Esophagus muscularis mucosa (tissue), 4 donors: ENCODE measurements around the gene REC114. TPM values are rescaled to one million over a fixed set of nuclear protein-coding genes. Genes with fewer than 3 reads are reported as not detected.

Experiments
- DNase-seq: peaks from one replicate; pipeline ENCODE4 v3.0.0-alpha.2; 2017; ENCODE audit errors: extremely low spot score
- H3K27ac ChIP-seq, 4 donors: fragments of 200-600 bp; sonication (generic); replicated peaks in 1 of 4; 1 replicate in 3 of 4; 2 replicates in 1 of 4; pipeline ENCODE4 v1.5.1; 2016 to 2019; ENCODE audit warnings: mild to moderate bottlenecking in 1 of 4
- H3K27me3 ChIP-seq, 4 donors: fragments of 200-600 bp; sonication (generic); one replicate each; pipeline versions ENCODE4 v1.5.1 to v1.6.0; 2016 to 2019
- H3K36me3 ChIP-seq, 4 donors: fragments of 200-600 bp; sonication (generic); one replicate each; pipeline ENCODE4 v1.5.1; 2016 to 2019
- H3K4me1 ChIP-seq, 4 donors: fragments of 200-600 bp; sonication (generic); one replicate each; pipeline ENCODE4 v1.5.1; 2016 to 2019
- H3K4me3 ChIP-seq, 4 donors: fragments of 200-600 bp; sonication (generic); 1 replicate in 2 of 4; 2 replicates in 2 of 4; pipeline ENCODE4 v1.5.1; 2016 to 2019; ENCODE audit warnings: mild to moderate bottlenecking in 4 of 4, moderate library complexity in 1 of 4
- H3K9me3 ChIP-seq, 4 donors: fragments of 200-600 bp; sonication (generic); 1 replicate in 3 of 4; 2 replicates in 1 of 4; pipeline ENCODE4 v1.5.1; 2016 to 2019
- EP300 ChIP-seq: sonication (generic); formaldehyde crosslinking; IDR thresholded peaks from one replicate; pipeline ENCODE4 v1.6.1; 2017; ENCODE audit warnings: antibody characterized with exemption
- POLR2A ChIP-seq: fragments of 450-650 bp; IDR thresholded peaks from one replicate; pipeline ENCODE4 v1.6.1; 2017; ENCODE audit warnings: antibody characterized with exemption, moderate library complexity, mild to moderate bottlenecking, low read depth
- POLR2AphosphoS5 ChIP-seq, 2 donors: sonication (generic); formaldehyde crosslinking; IDR thresholded peaks; one replicate each; pipeline ENCODE4 v1.6.1; 2017; ENCODE audit warnings: antibody characterized with exemption in 2 of 2
- WGBS: methylation state at CpG from one replicate; pipeline ENCODE4 v1.1.5; 2018; 5-methylcytosine and 5-hydroxymethylcytosine counted together
- intact Hi-C: fragments of 100-400 bp; cut with DNase I; formaldehyde crosslinking; loops from one replicate; pipeline ENCODE4 v1.15.1; 2023
- total RNA-seq, 4 donors: library from RNA; depleted of rRNA; stranded (reverse); fragments of >200 nt; gene quantifications; one replicate each; pipeline versions ENCODE4 v1.1.0 to v1.2.1, GENCODE V29; 2016
- TF ChIP-seq, protein P1 (sequence below), 3 experiments: fragments of 200-600 bp in 2 of 3; fragments of 450-650 bp in 1 of 3; sonication (generic) in 2 of 3; IDR thresholded peaks; one replicate each; pipeline ENCODE4 v1.5.1; 2017 to 2019; ENCODE audit warnings: antibody characterized with exemption in 3 of 3, mild to moderate bottlenecking in 2 of 3, moderate library complexity in 1 of 3

The REC114 gene
- total RNA-seq, 4 donors from 2014 or later, result not detected

DNA sequence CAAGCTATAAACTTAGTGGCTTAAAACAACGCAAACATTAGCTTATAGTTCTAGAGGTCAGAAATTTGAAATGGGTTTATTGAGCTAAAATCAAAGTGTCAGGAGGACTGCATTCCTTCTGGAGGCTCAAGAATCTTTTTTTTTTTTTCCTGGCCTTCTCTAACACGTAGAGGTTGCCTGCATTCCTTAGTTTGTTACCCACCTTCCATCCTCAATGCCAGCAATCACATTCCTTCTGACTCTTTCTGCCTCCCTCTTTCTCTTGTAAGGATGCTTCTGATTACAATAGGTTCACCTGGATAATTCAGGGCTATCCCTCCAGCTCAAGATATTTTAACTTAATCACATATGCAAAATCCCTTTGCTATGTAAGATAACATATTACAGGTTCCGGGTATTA is 24.8 kb downstream of the REC114 start:
- no peaks in the 10 kb centered on the region for H3K4me1 ChIP-seq
- 65% methylated on average over 3 of the region's 3 CpGs for WGBS
- no peak overlapping the region for H3K4me3 ChIP-seq
- intact Hi-C loops, result no loop called here
- H3K36me3 ChIP-seq, result no peaks in the 10 kb centered on the region
- H3K27ac ChIP-seq, result no peak overlapping the region
- DNase-seq, result no peak
- H3K9me3 ChIP-seq, result no peaks in the 10 kb centered on the region
- peaks cover 0 to 19% (median 0%) of the 10 kb centered on the region in 4 donors for H3K27me3 ChIP-seq
- TF ChIP-seq POLR2A (no peak), EP300 (no peak)
- TF ChIP-seq, protein P1, sequence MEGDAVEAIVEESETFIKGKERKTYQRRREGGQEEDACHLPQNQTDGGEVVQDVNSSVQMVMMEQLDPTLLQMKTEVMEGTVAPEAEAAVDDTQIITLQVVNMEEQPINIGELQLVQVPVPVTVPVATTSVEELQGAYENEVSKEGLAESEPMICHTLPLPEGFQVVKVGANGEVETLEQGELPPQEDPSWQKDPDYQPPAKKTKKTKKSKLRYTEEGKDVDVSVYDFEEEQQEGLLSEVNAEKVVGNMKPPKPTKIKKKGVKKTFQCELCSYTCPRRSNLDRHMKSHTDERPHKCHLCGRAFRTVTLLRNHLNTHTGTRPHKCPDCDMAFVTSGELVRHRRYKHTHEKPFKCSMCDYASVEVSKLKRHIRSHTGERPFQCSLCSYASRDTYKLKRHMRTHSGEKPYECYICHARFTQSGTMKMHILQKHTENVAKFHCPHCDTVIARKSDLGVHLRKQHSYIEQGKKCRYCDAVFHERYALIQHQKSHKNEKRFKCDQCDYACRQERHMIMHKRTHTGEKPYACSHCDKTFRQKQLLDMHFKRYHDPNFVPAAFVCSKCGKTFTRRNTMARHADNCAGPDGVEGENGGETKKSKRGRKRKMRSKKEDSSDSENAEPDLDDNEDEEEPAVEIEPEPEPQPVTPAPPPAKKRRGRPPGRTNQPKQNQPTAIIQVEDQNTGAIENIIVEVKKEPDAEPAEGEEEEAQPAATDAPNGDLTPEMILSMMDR (IDR thresholded peaks at IDR 0.05), result no peak

DNA sequence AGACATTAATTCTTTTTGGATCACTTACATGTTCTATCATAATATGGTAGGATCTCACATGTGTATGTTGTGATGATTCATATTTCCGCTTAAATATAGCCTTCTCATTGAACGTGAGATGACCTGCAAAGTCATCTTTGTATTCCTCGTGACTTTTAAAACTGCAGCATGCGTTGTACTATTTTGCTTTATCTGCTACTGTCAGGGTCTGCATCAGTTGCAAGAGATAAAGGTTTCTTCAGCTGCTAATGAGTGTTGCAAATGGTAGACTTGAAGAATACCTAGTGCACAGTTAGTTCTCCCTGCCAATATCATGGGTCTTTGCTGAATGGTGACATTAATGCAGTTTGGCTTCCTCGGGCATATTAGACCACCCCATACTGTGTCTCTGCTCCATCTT is 31.8 kb downstream of the REC114 start:
- H3K27me3 ChIP-seq, result peaks cover 0 to 8% (median 0%) of the 10 kb centered on the region in 4 donors
- no peak overlapping the region for H3K4me3 ChIP-seq
- intact Hi-C loops, result no loop called here
- no peak for DNase-seq
- no peaks in the 10 kb centered on the region for H3K36me3 ChIP-seq
- no peaks in the 10 kb centered on the region for H3K4me1 ChIP-seq
- WGBS, result 84% methylated on average over 5 of the region's 5 CpGs
- TF ChIP-seq, protein P1 (IDR thresholded peaks at IDR 0.05), result no peak
- no peak for TF ChIP-seq EP300
- H3K9me3 ChIP-seq, result peaks cover 0 to 4% (median 0%) of the 10 kb centered on the region in 4 donors
- no peak overlapping the region for H3K27ac ChIP-seq

DNA sequence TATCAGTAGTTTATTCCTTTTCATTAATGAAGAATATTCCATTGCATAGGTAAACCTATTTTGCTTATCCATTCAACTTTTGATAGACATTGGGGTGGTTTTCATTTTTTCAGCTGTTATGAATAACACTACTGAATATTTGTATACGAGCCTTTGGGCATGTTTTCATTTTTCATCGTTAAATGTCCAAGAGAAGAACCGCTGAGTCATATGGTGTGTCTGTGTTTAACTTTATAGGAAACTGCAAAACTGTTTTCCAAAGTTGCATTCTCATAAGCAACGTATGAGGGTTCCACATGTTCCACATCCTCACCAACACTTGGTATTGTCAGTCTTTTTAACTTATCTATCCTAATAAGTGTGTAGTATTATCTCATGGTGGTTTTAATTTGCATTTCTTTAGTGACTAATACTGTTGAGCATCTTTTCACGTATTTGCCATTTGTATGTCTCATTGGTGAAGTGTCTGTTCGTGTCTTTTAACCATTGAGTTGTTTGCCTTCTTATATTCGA is 33.8 kb downstream of the REC114 start:
- 89% methylated on average over 7 of the region's 7 CpGs for WGBS
- intact Hi-C loops, result no loop called here
- no peaks in the 10 kb centered on the region for H3K36me3 ChIP-seq
- H3K4me3 ChIP-seq, result no peak overlapping the region
- TF ChIP-seq POLR2A (no peak), POLR2AphosphoS5 (IDR thresholded peaks at IDR 0.05) (no peak), EP300 (no peak)
- TF ChIP-seq, protein P1 (IDR thresholded peaks at IDR 0.05), result no peak
- no peak for DNase-seq
- H3K27me3 ChIP-seq, result peaks cover 0 to 8% (median 0%) of the 10 kb centered on the region in 4 donors
- peaks cover 0 to 4% (median 0%) of the 10 kb centered on the region in 4 donors for H3K9me3 ChIP-seq
- H3K4me1 ChIP-seq, result no peaks in the 10 kb centered on the region
- H3K27ac ChIP-seq, result no peak overlapping the region

DNA sequence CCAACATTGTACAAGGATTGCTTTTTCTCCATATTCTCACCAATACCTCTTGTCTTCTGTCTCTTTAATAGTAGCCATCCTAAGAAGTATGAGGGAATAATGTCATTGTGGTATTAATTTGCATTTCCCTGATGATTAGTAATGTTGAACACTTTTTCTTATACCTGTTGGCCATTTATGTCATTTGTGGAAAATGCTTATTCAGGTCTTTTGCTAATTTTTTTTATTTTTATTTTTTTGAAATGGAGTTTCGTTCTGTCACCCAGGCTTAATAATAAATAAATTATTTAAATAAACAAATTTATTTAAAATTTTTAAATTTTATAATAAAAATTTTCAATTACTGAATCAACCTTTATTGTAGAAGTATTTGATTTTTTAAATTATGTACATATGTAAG is 37.1 kb downstream of the REC114 start:
- intact Hi-C loops, result no loop called here
- 89% methylated on average over 1 of the region's 1 CpG for WGBS
- H3K9me3 ChIP-seq, result peaks cover 0 to 4% (median 0%) of the 10 kb centered on the region in 4 donors
- H3K36me3 ChIP-seq, result no peaks in the 10 kb centered on the region
- H3K4me1 ChIP-seq, result no peaks in the 10 kb centered on the region
- TF ChIP-seq, protein P1 (IDR thresholded peaks at IDR 0.05), result no peak
- TF ChIP-seq POLR2A, result no peak
- no peak for TF ChIP-seq EP300
- no peak for TF ChIP-seq POLR2AphosphoS5 (IDR thresholded peaks at IDR 0.05)
- no peaks in the 10 kb centered on the region for H3K27me3 ChIP-seq
- H3K27ac ChIP-seq, result no peak overlapping the region
- DNase-seq, result no peak
- H3K4me3 ChIP-seq, result no peak overlapping the region

DNA sequence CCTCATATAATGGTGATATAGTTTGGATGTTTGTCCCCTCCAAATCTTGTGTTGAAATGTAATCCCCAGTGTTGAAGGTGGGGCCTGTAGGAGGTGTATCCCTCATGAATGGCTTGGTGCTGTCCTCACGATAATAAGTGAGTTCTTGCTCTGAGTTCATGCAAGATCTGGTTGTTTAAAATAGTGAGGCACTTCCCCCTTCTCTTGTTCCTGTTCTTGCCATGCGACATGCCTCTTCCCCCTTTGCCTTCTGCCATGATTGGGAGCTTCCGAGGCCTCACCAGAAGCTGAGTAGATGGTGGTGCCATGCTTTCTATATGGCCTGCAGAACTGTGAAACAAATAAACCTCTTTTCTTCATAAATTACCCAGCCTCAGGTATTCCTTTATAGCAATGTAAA is 39.2 kb downstream of the REC114 start:
- H3K9me3 ChIP-seq, result no peaks in the 10 kb centered on the region
- H3K36me3 ChIP-seq, result no peaks in the 10 kb centered on the region
- H3K27ac ChIP-seq, result no peak overlapping the region
- no peak for DNase-seq
- H3K4me3 ChIP-seq, result no peak overlapping the region
- intact Hi-C loops, result no loop called here
- 65% methylated on average over 3 of the region's 3 CpGs for WGBS
- no peaks in the 10 kb centered on the region for H3K4me1 ChIP-seq
- no peak for TF ChIP-seq POLR2AphosphoS5 (IDR thresholded peaks at IDR 0.05)
- TF ChIP-seq POLR2A, result no peak
- TF ChIP-seq EP300, result no peak
- no peaks in the 10 kb centered on the region for H3K27me3 ChIP-seq
